ENCODE results near the gene CADPS.

The CADPS gene

DNA sequence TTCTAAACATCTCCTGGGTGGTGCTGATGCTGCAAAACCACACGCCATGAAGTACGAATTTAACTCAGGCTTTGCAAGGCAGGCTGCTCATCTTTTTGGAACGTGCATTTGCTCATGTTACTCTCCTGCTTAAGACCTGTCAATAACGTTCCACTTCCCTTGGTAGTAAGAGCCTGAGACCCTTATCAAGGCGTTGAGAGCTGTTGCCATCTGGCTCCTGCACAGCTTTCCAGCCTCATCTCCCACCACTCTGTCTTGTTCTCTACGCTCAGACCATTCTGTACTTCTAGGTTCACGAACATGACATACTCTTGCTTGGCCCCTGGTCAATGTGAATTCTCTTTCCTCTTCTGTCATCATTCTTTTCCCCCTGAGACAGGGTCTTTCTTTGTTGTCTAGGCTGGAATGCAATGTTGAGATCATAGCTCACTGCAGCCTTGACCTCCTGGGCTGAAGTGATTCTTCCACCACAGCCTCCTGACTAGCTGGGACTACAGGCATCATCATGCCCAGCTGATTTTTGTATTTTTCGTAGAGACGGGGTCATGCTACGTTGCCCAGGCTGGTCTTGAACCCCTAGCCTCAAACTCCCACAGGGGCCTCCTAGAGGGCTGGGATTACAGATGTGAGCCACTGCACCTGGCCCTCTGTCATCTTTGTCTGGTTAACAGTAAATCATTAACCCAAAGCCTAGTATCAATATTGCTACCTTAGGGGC lies 202.8 kb downstream of the CADPS start:
- TF ChIP-seq, protein P1, sequence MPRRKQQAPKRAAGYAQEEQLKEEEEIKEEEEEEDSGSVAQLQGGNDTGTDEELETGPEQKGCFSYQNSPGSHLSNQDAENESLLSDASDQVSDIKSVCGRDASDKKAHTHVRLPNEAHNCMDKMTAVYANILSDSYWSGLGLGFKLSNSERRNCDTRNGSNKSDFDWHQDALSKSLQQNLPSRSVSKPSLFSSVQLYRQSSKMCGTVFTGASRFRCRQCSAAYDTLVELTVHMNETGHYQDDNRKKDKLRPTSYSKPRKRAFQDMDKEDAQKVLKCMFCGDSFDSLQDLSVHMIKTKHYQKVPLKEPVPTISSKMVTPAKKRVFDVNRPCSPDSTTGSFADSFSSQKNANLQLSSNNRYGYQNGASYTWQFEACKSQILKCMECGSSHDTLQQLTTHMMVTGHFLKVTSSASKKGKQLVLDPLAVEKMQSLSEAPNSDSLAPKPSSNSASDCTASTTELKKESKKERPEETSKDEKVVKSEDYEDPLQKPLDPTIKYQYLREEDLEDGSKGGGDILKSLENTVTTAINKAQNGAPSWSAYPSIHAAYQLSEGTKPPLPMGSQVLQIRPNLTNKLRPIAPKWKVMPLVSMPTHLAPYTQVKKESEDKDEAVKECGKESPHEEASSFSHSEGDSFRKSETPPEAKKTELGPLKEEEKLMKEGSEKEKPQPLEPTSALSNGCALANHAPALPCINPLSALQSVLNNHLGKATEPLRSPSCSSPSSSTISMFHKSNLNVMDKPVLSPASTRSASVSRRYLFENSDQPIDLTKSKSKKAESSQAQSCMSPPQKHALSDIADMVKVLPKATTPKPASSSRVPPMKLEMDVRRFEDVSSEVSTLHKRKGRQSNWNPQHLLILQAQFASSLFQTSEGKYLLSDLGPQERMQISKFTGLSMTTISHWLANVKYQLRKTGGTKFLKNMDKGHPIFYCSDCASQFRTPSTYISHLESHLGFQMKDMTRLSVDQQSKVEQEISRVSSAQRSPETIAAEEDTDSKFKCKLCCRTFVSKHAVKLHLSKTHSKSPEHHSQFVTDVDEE (CRISPR knock-in tag; IDR thresholded peaks at IDR 0.05) = no peak
- TF ChIP-seq ZFP30 (CRISPR knock-in tag; IDR thresholded peaks at IDR 0.05) = no peak
- TF ChIP-seq ZNF565 (CRISPR knock-in tag; conservative IDR thresholded peaks at IDR 0.05; ENCODE audit: low read depth) = no peak
- no peak for TF ChIP-seq ISL1 (CRISPR knock-in tag; IDR thresholded peaks at IDR 0.05)
- no peak for TF ChIP-seq RARB (CRISPR knock-in tag; IDR thresholded peaks at IDR 0.05)
- no peak for TF ChIP-seq ZNF8 (CRISPR knock-in tag; IDR thresholded peaks at IDR 0.05)
- no peak for TF ChIP-seq BACH2 (CRISPR knock-in tag; IDR thresholded peaks at IDR 0.05; ENCODE audit: borderline replicate concordance)
- TF ChIP-seq ZNF70 (CRISPR knock-in tag; IDR thresholded peaks at IDR 0.05) = no peak
- no peak for TF ChIP-seq TOX (CRISPR knock-in tag; IDR thresholded peaks at IDR 0.05; ENCODE audit: borderline replicate concordance)
- no peak for TF ChIP-seq PPARA (CRISPR knock-in tag; IDR thresholded peaks at IDR 0.05; ENCODE audit: borderline replicate concordance)
- TF ChIP-seq, protein P2, sequence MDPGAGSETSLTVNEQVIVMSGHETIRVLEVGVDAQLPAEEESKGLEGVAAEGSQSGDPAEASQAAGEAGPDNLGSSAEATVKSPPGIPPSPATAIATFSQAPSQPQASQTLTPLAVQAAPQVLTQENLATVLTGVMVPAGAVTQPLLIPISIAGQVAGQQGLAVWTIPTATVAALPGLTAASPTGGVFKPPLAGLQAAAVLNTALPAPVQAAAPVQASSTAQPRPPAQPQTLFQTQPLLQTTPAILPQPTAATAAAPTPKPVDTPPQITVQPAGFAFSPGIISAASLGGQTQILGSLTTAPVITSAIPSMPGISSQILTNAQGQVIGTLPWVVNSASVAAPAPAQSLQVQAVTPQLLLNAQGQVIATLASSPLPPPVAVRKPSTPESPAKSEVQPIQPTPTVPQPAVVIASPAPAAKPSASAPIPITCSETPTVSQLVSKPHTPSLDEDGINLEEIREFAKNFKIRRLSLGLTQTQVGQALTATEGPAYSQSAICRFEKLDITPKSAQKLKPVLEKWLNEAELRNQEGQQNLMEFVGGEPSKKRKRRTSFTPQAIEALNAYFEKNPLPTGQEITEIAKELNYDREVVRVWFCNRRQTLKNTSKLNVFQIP (CRISPR knock-in tag; IDR thresholded peaks at IDR 0.05; ENCODE audit: borderline replicate concordance, low read depth) = no peak
- no peak for TF ChIP-seq SNAI2 (CRISPR knock-in tag; IDR thresholded peaks at IDR 0.05)
- no peak for ATAC-seq

DNA sequence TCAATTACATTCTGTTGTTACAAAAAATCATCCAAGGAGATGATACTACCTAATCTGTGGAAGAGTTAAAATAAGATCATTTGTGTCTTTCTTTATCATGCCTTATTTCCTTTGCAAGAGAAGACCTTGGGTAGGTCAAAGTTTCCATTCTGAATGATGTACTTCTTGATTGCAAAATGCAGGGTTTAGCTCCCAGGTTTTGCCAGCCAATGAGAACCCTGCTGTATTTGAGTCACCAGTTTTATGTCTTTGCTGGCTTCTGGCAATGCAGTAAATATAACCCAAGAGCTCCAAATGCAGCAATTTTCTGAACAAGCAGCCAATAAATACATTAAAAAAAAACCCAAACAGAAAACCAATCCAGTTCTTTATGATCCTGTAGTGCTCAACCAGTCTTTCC lies 204.9 kb downstream of the CADPS start:
- TF ChIP-seq ARNTL (CRISPR knock-in tag; IDR thresholded peaks at IDR 0.05; ENCODE audit: borderline replicate concordance, low read depth) (no peak), ZNF565 (CRISPR knock-in tag; conservative IDR thresholded peaks at IDR 0.05; ENCODE audit: low read depth) (no peak), BACH2 (CRISPR knock-in tag; IDR thresholded peaks at IDR 0.05; ENCODE audit: borderline replicate concordance) (no peak), GLIS3 (CRISPR knock-in tag; IDR thresholded peaks at IDR 0.05) (no peak), OSR1 (CRISPR knock-in tag; IDR thresholded peaks at IDR 0.05) (no peak), ZFP30 (CRISPR knock-in tag; IDR thresholded peaks at IDR 0.05) (no peak), PPARA (CRISPR knock-in tag; IDR thresholded peaks at IDR 0.05; ENCODE audit: borderline replicate concordance) (no peak), ZFP3 (CRISPR knock-in tag; IDR thresholded peaks at IDR 0.05) (no peak), RARB (CRISPR knock-in tag; IDR thresholded peaks at IDR 0.05) (no peak), TCF4 (CRISPR knock-in tag; IDR thresholded peaks at IDR 0.05; ENCODE audit: borderline replicate concordance) (no peak), TOX (CRISPR knock-in tag; IDR thresholded peaks at IDR 0.05; ENCODE audit: borderline replicate concordance) (no peak), ESRRG (CRISPR knock-in tag; IDR thresholded peaks at IDR 0.05) (no peak), ZNF70 (CRISPR knock-in tag; IDR thresholded peaks at IDR 0.05) (no peak), SNAI2 (CRISPR knock-in tag; IDR thresholded peaks at IDR 0.05) (no peak)
- TF ChIP-seq, protein P3, sequence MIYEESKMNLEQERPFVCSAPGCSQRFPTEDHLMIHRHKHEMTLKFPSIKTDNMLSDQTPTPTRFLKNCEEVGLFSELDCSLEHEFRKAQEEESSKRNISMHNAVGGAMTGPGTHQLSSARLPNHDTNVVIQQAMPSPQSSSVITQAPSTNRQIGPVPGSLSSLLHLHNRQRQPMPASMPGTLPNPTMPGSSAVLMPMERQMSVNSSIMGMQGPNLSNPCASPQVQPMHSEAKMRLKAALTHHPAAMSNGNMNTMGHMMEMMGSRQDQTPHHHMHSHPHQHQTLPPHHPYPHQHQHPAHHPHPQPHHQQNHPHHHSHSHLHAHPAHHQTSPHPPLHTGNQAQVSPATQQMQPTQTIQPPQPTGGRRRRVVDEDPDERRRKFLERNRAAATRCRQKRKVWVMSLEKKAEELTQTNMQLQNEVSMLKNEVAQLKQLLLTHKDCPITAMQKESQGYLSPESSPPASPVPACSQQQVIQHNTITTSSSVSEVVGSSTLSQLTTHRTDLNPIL (CRISPR knock-in tag; IDR thresholded peaks at IDR 0.05; ENCODE audit: low read depth) = no peak
- TF ChIP-seq, protein P2 (CRISPR knock-in tag; IDR thresholded peaks at IDR 0.05; ENCODE audit: borderline replicate concordance, low read depth) = no peak
- TF ChIP-seq, protein P1 (CRISPR knock-in tag; IDR thresholded peaks at IDR 0.05) = no peak
- TF ChIP-seq, protein P4, sequence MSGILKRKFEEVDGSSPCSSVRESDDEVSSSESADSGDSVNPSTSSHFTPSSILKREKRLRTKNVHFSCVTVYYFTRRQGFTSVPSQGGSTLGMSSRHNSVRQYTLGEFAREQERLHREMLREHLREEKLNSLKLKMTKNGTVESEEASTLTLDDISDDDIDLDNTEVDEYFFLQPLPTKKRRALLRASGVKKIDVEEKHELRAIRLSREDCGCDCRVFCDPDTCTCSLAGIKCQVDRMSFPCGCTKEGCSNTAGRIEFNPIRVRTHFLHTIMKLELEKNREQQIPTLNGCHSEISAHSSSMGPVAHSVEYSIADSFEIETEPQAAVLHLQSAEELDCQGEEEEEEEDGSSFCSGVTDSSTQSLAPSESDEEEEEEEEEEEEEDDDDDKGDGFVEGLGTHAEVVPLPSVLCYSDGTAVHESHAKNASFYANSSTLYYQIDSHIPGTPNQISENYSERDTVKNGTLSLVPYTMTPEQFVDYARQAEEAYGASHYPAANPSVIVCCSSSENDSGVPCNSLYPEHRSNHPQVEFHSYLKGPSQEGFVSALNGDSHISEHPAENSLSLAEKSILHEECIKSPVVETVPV (CRISPR knock-in tag; IDR thresholded peaks at IDR 0.05) = no peak
- ATAC-seq = no peak
